ENCODE measurements around the gene GRIP2.

GRIP2 gene

GRCh38 chr3:14561051-14561960 is 21.2 kb upstream of the GRIP2 start:
- no peak for DNase-seq (ENCODE audit: low read depth in 2 of 2)

GRCh38 chr3:14560110-14560509 is 20.0 kb upstream of the GRIP2 start:
- no peak for DNase-seq (ENCODE audit: low read depth in 2 of 2)

GRCh38 chr3:14558029-14558428 is 17.9 kb upstream of the GRIP2 start:
- DNase-seq (ENCODE audit: low read depth in 2 of 2), result no peak

GRCh38 chr3:14555835-14556234 is 15.7 kb upstream of the GRIP2 start:
- no peak for DNase-seq (ENCODE audit: low read depth in 2 of 2)

- DNase-seq (ENCODE audit: low read depth in 2 of 2), result no peak
Measured at GRCh38 chr3:14554715-14555114, 14.6 kb upstream of the GRIP2 start.

GRCh38 chr3:14553871-14554270 is 13.7 kb upstream of the GRIP2 start:
- DNase-seq (ENCODE audit: low read depth in 2 of 2), result no peak

GRCh38 chr3:14552717-14553116 is 12.6 kb upstream of the GRIP2 start:
- no peak for DNase-seq (ENCODE audit: low read depth in 2 of 2)

GRCh38 chr3:14552041-14552648 is 12.0 kb upstream of the GRIP2 start:
- DNase-seq (ENCODE audit: low read depth in 2 of 2), result no peak

GRCh38 chr3:14550651-14551611 is 10.8 kb upstream of the GRIP2 start:
- no peak for DNase-seq (ENCODE audit: low read depth in 2 of 2)

GRCh38 chr3:14550181-14550580 is 10.0 kb upstream of the GRIP2 start:
- DNase-seq (ENCODE audit: low read depth in 2 of 2), result no peak

- no peak for DNase-seq (ENCODE audit: low read depth in 2 of 2)
Measured at GRCh38 chr3:14549256-14549919, 9.2 kb upstream of the GRIP2 start.

- peak; percentile 11 to 14 for DNase-seq (ENCODE audit: low read depth in 2 of 2)
Measured at GRCh38 chr3:14548321-14548729, 8.2 kb upstream of the GRIP2 start.

GRCh38 chr3:14547693-14548092 is 7.6 kb upstream of the GRIP2 start:
- DNase-seq (ENCODE audit: low read depth in 2 of 2), result no peak

GRCh38 chr3:14546041-14546440 is 5.9 kb upstream of the GRIP2 start:
- DNase-seq (ENCODE audit: low read depth in 2 of 2), result no peak

GRCh38 chr3:14545251-14545635 is 5.1 kb upstream of the GRIP2 start:
- no peak for DNase-seq (ENCODE audit: low read depth in 2 of 2)

- no peak for DNase-seq (ENCODE audit: low read depth in 2 of 2)
Measured at GRCh38 chr3:14544282-14545250, 4.4 kb upstream of the GRIP2 start.

- DNase-seq (ENCODE audit: low read depth in 2 of 2), result no peak
Measured at GRCh38 chr3:14543446-14543845, 3.3 kb upstream of the GRIP2 start.

GRCh38 chr3:14542656-14543055 is 2.5 kb upstream of the GRIP2 start:
- DNase-seq (ENCODE audit: low read depth in 2 of 2), result no peak

- DNase-seq (ENCODE audit: low read depth in 2 of 2), result no peak
Measured at GRCh38 chr3:14541646-14542045, 1.5 kb upstream of the GRIP2 start.

GRCh38 chr3:14540821-14541385 is 761 bp upstream of the GRIP2 start:
- no peak for DNase-seq (ENCODE audit: low read depth in 2 of 2)
